GM21576 (cell line): ENCODE measurements around the gene NELFA.
"Not testable (repeated sequence)": the region's sequence is repeated elsewhere in the genome, so short reads cannot be mapped to it uniquely, and the experiment has no call there.

Experiments used
- ATAC-seq: cut with Tn5 transposase; IDR thresholded peaks from one replicate; pipeline ENCODE4 v1.9.1; 2021; ENCODE audit warnings: mild to moderate bottlenecking, moderate library complexity; ENCODE audit not compliant: unreplicated experiment

NELFA gene

GRCh38 chr4:2041239-2042130, 32.7 kb upstream of the NELFA start:
- ATAC-seq = peak; percentile 73

- no peak for ATAC-seq
Measured at GRCh38 chr4:2040391-2041238, 31.8 kb upstream of the NELFA start.

GRCh38 chr4:2036866-2037265, 28.1 kb upstream of the NELFA start:
- no peak for ATAC-seq

- ATAC-seq = no peak
Measured at GRCh38 chr4:2036327-2036726, 27.6 kb upstream of the NELFA start.

- ATAC-seq = not testable (repeated sequence)
Measured at GRCh38 chr4:2031161-2031560, 22.4 kb upstream of the NELFA start.

GRCh38 chr4:2027120-2027519, 18.3 kb upstream of the NELFA start:
- not testable (repeated sequence) for ATAC-seq

GRCh38 chr4:2025817-2026216, 17.0 kb upstream of the NELFA start:
- ATAC-seq = no peak

- no peak for ATAC-seq
Measured at GRCh38 chr4:2024683-2025082, 15.9 kb upstream of the NELFA start.

GRCh38 chr4:2021358-2022018, 12.7 kb upstream of the NELFA start:
- ATAC-seq = not testable (repeated sequence)

- ATAC-seq = no peak
Measured at GRCh38 chr4:2015008-2015407, 6.2 kb upstream of the NELFA start.

- ATAC-seq = no peak
Measured at GRCh38 chr4:2011583-2011982, 2.8 kb upstream of the NELFA start.

- no peak for ATAC-seq
Measured at GRCh38 chr4:2009651-2010233, 968 bp upstream of the NELFA start.

- ATAC-seq = no peak
Measured at GRCh38 chr4:2008671-2008920, 178 bp downstream of the NELFA start.

- no peak for ATAC-seq
Measured at GRCh38 chr4:2007804-2008670, 737 bp downstream of the NELFA start.

- no peak for ATAC-seq
Measured at GRCh38 chr4:2006956-2007653, 1.7 kb downstream of the NELFA start.

- ATAC-seq = no peak
Measured at GRCh38 chr4:2006367-2006766, 2.4 kb downstream of the NELFA start.

- not testable (repeated sequence) for ATAC-seq
Measured at GRCh38 chr4:2003361-2003760, 5.4 kb downstream of the NELFA start.

GRCh38 chr4:1999308-1999707, 9.5 kb downstream of the NELFA start:
- ATAC-seq = not testable (repeated sequence)

GRCh38 chr4:1998296-1998695, 10.5 kb downstream of the NELFA start:
- no peak for ATAC-seq

GRCh38 chr4:1997712-1998111, 11.1 kb downstream of the NELFA start:
- ATAC-seq = no peak
